ENCODE data around the gene ZNF264.

Gene ZNF264

DNA sequence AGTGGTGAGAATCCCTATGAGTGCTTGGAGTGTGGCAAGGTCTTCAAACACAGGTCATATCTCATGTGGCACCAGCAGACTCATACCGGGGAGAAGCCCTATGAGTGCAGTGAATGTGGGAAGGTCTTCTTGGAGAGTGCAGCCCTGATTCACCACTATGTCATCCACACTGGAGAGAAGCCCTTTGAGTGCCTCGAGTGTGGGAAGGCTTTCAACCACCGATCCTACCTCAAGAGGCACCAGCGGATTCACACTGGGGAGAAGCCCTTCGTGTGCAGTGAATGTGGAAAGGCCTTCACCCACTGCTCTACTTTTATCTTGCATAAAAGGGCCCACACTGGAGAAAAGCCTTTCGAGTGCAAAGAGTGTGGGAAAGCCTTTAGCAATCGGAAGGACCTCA is 20.8 kb downstream of the ZNF264 start:
- in situ Hi-C loops (cut with MboI; ENCODE audit: low pct_unique_long_range_greater_than_20kb, low sequenced_read_pairs, unreplicated experiment): no loop called here
- TF ChIP-seq, protein P1, sequence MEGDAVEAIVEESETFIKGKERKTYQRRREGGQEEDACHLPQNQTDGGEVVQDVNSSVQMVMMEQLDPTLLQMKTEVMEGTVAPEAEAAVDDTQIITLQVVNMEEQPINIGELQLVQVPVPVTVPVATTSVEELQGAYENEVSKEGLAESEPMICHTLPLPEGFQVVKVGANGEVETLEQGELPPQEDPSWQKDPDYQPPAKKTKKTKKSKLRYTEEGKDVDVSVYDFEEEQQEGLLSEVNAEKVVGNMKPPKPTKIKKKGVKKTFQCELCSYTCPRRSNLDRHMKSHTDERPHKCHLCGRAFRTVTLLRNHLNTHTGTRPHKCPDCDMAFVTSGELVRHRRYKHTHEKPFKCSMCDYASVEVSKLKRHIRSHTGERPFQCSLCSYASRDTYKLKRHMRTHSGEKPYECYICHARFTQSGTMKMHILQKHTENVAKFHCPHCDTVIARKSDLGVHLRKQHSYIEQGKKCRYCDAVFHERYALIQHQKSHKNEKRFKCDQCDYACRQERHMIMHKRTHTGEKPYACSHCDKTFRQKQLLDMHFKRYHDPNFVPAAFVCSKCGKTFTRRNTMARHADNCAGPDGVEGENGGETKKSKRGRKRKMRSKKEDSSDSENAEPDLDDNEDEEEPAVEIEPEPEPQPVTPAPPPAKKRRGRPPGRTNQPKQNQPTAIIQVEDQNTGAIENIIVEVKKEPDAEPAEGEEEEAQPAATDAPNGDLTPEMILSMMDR (IDR thresholded peaks at IDR 0.05; ENCODE audit: extremely low read depth, insufficient read depth, missing control alignments): no peak
- no peak for DNase-seq (ENCODE audit: low spot score)

DNA sequence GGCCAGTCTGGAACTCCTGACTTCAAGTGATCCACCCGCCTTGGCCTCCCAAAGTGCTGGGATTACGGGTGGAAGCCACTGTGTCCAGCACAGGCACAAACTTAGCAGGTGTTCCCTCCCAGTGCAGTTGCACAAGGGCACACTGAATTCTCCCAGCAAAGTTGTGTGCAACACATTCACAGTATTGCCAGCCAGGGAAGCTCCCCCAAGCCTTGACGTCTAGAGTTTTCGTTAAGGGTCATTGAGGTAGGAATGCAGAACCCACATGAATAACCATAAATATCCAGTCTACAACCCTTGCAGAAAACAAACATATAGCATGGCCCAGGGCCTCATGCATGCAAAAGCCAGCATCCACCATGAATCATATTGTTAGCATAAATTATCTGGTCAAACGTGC is 36.2 kb downstream of the ZNF264 start:
- DNase-seq (ENCODE audit: low spot score): no peak
- TF ChIP-seq, protein P1 (IDR thresholded peaks at IDR 0.05; ENCODE audit: extremely low read depth, insufficient read depth, missing control alignments): no peak
- in situ Hi-C loops (cut with MboI; ENCODE audit: low pct_unique_long_range_greater_than_20kb, low sequenced_read_pairs, unreplicated experiment): no loop called here

DNA sequence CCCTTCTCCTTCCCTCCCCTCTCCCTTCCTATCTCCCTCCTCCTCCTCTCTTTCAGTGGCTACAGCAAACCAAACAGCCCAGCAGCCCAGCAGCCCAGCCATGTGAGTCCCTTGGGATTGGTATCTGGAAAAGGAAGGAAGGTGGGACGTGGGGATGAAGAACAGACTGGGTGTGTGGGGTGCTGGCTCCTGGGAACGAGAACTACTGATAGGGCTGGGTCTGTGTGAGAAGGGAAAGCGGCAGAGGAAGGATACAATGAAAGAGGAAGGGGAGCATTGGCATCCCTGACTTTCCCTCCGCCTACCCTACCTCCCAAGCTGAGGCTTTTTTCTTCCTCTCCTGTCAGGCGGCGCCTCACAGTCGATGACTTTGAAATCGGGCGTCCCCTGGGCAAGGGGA is 40.4 kb downstream of the ZNF264 start:
- in situ Hi-C loops (cut with MboI; ENCODE audit: low pct_unique_long_range_greater_than_20kb, low sequenced_read_pairs, unreplicated experiment): no loop called here
- no peak for DNase-seq (ENCODE audit: low spot score)
- TF ChIP-seq, protein P1 (IDR thresholded peaks at IDR 0.05; ENCODE audit: extremely low read depth, insufficient read depth, missing control alignments): no peak

DNA sequence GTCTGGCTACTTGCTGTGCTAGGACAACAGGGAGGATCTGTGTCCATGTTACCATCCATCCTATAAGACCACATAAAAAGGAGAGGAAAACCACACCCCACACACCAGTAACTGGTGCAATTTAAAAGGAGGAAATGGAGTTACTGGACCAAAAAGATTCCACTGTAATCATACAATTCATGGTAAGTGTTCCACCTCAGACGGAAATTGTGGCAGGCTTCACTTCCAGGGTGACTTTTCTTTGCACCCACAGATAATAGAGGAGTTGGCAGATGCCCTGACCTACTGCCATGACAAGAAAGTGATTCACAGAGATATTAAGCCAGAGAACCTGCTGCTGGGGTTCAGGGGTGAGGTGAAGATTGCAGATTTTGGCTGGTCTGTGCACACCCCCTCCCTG is 41.9 kb downstream of the ZNF264 start:
- TF ChIP-seq, protein P1 (IDR thresholded peaks at IDR 0.05; ENCODE audit: extremely low read depth, insufficient read depth, missing control alignments): no peak
- DNase-seq (ENCODE audit: low spot score): no peak
- in situ Hi-C loops (cut with MboI; ENCODE audit: low pct_unique_long_range_greater_than_20kb, low sequenced_read_pairs, unreplicated experiment): no loop called here

DNA sequence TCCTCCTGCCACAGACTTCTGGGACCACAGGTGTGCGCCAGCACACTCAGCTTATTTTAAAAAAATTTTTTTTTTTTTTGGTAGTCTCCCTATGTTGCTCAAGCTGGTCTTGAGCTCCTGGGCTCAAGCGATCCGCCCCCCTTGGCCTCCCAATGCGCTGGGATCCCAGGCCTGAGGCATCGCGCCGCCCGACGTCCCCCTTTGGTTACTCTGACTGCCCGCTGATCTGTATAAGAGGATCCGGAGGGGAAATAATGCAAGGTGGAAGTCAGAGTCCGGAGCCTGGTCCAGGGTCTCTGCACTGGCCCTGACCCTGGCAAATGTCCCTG is 48.6 kb downstream of the ZNF264 start:
- no peak for DNase-seq (ENCODE audit: low spot score)
- in situ Hi-C loops (cut with MboI; ENCODE audit: low pct_unique_long_range_greater_than_20kb, low sequenced_read_pairs, unreplicated experiment): no loop called here
- TF ChIP-seq, protein P1 (IDR thresholded peaks at IDR 0.05; ENCODE audit: extremely low read depth, insufficient read depth, missing control alignments): no peak

DNA sequence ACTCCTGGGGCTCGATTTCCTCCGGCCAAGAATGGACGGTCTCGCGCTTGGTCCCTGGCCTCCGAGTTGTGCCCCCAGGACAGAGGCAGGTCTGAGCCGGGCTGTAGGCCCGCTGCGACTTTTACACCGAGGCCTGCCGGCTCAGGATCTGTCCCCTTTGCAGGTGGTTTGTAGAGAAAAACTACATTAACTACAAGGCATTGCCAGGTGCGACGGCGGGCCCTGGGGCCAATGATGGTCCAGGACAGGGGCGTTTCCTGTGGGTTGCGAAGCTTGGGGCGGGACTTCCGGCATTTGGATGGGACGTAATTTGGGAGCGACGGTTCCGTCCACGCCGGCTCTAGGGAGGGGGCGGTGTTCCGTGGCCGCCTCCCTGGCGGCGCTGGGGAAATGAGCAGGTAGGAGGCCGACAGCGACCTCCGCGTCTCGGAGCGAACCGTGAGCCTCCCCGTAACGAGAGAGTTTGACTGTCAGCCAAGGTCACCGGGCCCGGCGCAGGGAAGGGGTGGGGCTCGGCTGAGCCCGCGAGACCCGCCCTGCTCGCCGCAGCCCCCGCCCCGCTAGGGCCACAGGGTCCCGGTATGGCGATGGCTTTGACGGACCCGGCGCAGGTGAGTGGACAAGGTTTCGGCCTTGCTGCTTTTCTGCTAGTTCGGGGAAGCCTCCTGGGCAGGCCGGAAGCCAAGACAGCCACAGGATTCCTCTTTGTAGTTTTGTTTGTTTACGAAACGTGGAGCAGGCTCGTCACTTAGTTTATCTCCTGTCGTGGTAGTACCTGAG is 49.2 kb downstream of the ZNF264 start, which contains the start of gene ZNF805:
Gene ZNF805, plus strand, starts transcription at position 322 of the 780 bp plus-strand sequence. Its CDS starts 260 bp downstream, at position 582.
- TF ChIP-seq, protein P1 (IDR thresholded peaks at IDR 0.05; ENCODE audit: extremely low read depth, insufficient read depth, missing control alignments): no peak
- in situ Hi-C loops (cut with MboI; ENCODE audit: low pct_unique_long_range_greater_than_20kb, low sequenced_read_pairs, unreplicated experiment): no loop called here
- peak; percentile 97 for DNase-seq (ENCODE audit: low spot score)

Measured in GM13977 (cell line).